ENCODE results near the gene ENTPD5.
"Not testable (repeated sequence)": the region's sequence is repeated elsewhere in the genome, so short reads cannot be mapped to it uniquely, and the experiment has no call there.

ENTPD5 gene

GRCh38 chr14:74005664-74006063 is 13.4 kb downstream of the ENTPD5 start:
- not testable (repeated sequence) for DNase-seq

- DNase-seq, result no peak
Observed at GRCh38 chr14:73998726-73999125, 20.4 kb downstream of the ENTPD5 start.

- DNase-seq, result no peak
Observed at GRCh38 chr14:73997944-73998447, 21.1 kb downstream of the ENTPD5 start.

- DNase-seq, result no peak
Observed at GRCh38 chr14:73997108-73997943, 21.8 kb downstream of the ENTPD5 start.

- DNase-seq, result no peak
Observed at GRCh38 chr14:73996731-73997107, 22.4 kb downstream of the ENTPD5 start.

- no peak for DNase-seq
Observed at GRCh38 chr14:73995977-73996378, 23.1 kb downstream of the ENTPD5 start.

- DNase-seq, result not testable (repeated sequence)
Observed at GRCh38 chr14:73994926-73995325, 24.2 kb downstream of the ENTPD5 start.

GRCh38 chr14:73991092-73991491 is 28.0 kb downstream of the ENTPD5 start:
- DNase-seq, result no peak

GRCh38 chr14:73988656-73989055 is 30.4 kb downstream of the ENTPD5 start:
- not testable (repeated sequence) for DNase-seq

GRCh38 chr14:73988065-73988464 is 31.0 kb downstream of the ENTPD5 start:
- DNase-seq, result no peak

- DNase-seq, result no peak
Observed at GRCh38 chr14:73977896-73978295, 41.2 kb downstream of the ENTPD5 start.

GRCh38 chr14:73976125-73976524 is 43.0 kb downstream of the ENTPD5 start:
- DNase-seq, result no peak

GRCh38 chr14:73973497-73973896 is 45.6 kb downstream of the ENTPD5 start:
- DNase-seq, result no peak

- DNase-seq, result no peak
Observed at GRCh38 chr14:73968885-73969284, 50.2 kb downstream of the ENTPD5 start.

GRCh38 chr14:73965216-73965615 is 53.9 kb downstream of the ENTPD5 start:
- no peak for DNase-seq

- DNase-seq, result no peak
Observed at GRCh38 chr14:73961192-73961591, 57.9 kb downstream of the ENTPD5 start.

- no peak for DNase-seq
Observed at GRCh38 chr14:73958591-73958990, 60.5 kb downstream of the ENTPD5 start.

- no peak for DNase-seq
Observed at GRCh38 chr14:73955674-73956073, 63.4 kb downstream of the ENTPD5 start.

- DNase-seq, result no peak
Observed at GRCh38 chr14:73953731-73954130, 65.4 kb downstream of the ENTPD5 start.

- peak; percentile 95 for DNase-seq
Observed at GRCh38 chr14:73949752-73950734, 69.0 kb downstream of the ENTPD5 start, which contains the start of the genes COQ6 and FAM161B. Gene COQ6 (plus strand): TSS chr14:73950302. CDS start chr14:73950333, 31 bp downstream. Gene FAM161B (minus strand): TSS chr14:73950094. CDS start chr14:73950026, 68 bp downstream.

GRCh38 chr14:73945159-73945670 is 73.9 kb downstream of the ENTPD5 start:
- no peak for DNase-seq

GRCh38 chr14:73944432-73945158 is 74.5 kb downstream of the ENTPD5 start:
- no peak for DNase-seq
